ENCODE measurements around the gene KCNIP4. TPM values are rescaled to one million over a fixed set of nuclear protein-coding genes. Genes with fewer than 3 reads are reported as not detected.

The KCNIP4 gene
- total RNA-seq, 4 donors from 2014 or later: 0.19 TPM; not detected in 3

- no peaks in the 10 kb centered on the region for H3K36me3 ChIP-seq
- intact Hi-C loops (cut with DNase I): no loop called here
- H3K27ac ChIP-seq: no peak overlapping the region
- H3K4me3 ChIP-seq: no peak overlapping the region
- H3K4me1 ChIP-seq: no peaks in the 10 kb centered on the region
- no peak for DNase-seq
- no peaks in the 10 kb centered on the region for H3K9me3 ChIP-seq
- TF ChIP-seq, protein P1, sequence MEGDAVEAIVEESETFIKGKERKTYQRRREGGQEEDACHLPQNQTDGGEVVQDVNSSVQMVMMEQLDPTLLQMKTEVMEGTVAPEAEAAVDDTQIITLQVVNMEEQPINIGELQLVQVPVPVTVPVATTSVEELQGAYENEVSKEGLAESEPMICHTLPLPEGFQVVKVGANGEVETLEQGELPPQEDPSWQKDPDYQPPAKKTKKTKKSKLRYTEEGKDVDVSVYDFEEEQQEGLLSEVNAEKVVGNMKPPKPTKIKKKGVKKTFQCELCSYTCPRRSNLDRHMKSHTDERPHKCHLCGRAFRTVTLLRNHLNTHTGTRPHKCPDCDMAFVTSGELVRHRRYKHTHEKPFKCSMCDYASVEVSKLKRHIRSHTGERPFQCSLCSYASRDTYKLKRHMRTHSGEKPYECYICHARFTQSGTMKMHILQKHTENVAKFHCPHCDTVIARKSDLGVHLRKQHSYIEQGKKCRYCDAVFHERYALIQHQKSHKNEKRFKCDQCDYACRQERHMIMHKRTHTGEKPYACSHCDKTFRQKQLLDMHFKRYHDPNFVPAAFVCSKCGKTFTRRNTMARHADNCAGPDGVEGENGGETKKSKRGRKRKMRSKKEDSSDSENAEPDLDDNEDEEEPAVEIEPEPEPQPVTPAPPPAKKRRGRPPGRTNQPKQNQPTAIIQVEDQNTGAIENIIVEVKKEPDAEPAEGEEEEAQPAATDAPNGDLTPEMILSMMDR (IDR thresholded peaks at IDR 0.05): no peak
- TF ChIP-seq POLR2A (IDR thresholded peaks at IDR 0.05): no peak
- 74 to 78% methylated on average over 1 of the region's 1 CpG for WGBS, 2 donors
- H3K27me3 ChIP-seq: no peaks in the 10 kb centered on the region
Observed at GRCh38 chr4:21013501-21013900, 935.1 kb downstream of the KCNIP4 start.

- no peak overlapping the region for H3K27ac ChIP-seq
- intact Hi-C loops (cut with DNase I): no loop called here
- DNase-seq: no peak
- H3K4me3 ChIP-seq: no peak overlapping the region
- 22 to 45% methylated on average over 3 of the region's 3 CpGs for WGBS, 2 donors
- no peaks in the 10 kb centered on the region for H3K36me3 ChIP-seq
- no peaks in the 10 kb centered on the region for H3K27me3 ChIP-seq
- TF ChIP-seq, protein P1 (IDR thresholded peaks at IDR 0.05): no peak
- no peak for TF ChIP-seq POLR2A (IDR thresholded peaks at IDR 0.05)
- no peaks in the 10 kb centered on the region for H3K9me3 ChIP-seq
- H3K4me1 ChIP-seq: no peaks in the 10 kb centered on the region
Observed at GRCh38 chr4:21012851-21013331, 935.7 kb downstream of the KCNIP4 start.

- intact Hi-C loops (cut with DNase I): no loop called here
- no peak overlapping the region for H3K27ac ChIP-seq
Observed at GRCh38 chr4:21011106-21011505, 937.5 kb downstream of the KCNIP4 start.

DNA sequence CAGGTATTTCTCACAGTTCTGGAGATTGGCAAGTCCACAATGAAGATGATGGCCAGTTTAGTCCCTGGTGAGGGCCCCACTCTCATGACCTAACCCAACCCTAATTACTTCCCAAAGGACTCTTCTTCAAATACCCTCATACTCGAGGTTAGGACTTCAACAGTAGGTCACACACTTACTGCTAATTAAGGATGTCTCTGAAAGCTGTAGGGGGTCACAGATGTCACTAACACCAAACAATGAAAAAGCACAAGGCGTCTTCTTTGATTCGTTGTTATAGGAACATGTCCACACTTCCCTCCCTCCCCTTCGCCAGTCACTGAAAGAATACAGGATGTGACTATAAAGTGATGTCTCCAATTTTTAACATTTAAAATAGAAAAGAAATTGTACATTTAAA is 938.6 kb downstream of the KCNIP4 start:
- Histone ChIP-seq H3K4me1 (no peaks in the 10 kb centered on the region), H3K36me3 (no peaks in the 10 kb centered on the region), H3K4me3 (no peak overlapping the region), H3K27me3 (no peaks in the 10 kb centered on the region), H3K9me3 (no peaks in the 10 kb centered on the region), H3K27ac (no peak overlapping the region)
- no peak for DNase-seq
- WGBS, 2 donors: 58 to 63% methylated on average over 4 of the region's 4 CpGs
- TF ChIP-seq, protein P1 (IDR thresholded peaks at IDR 0.05): no peak
- TF ChIP-seq POLR2A (IDR thresholded peaks at IDR 0.05): no peak
- intact Hi-C loops (cut with DNase I): no loop called here

More at GRCh38 chr4:21011106-21011505, 937.5 kb downstream of the KCNIP4 start:
- Histone ChIP-seq H3K9me3 (no peaks in the 10 kb centered on the region), H3K4me3 (no peak overlapping the region), H3K27me3 (no peaks in the 10 kb centered on the region), H3K36me3 (no peaks in the 10 kb centered on the region), H3K4me1 (no peaks in the 10 kb centered on the region)
- TF ChIP-seq, protein P1 (IDR thresholded peaks at IDR 0.05): no peak
- TF ChIP-seq POLR2A (IDR thresholded peaks at IDR 0.05): no peak
- no peak for DNase-seq
- 69 to 90% methylated on average over 3 of the region's 3 CpGs for WGBS, 2 donors

- Histone ChIP-seq H3K27ac (no peak overlapping the region), H3K4me3 (no peak overlapping the region), H3K27me3 (no peaks in the 10 kb centered on the region), H3K36me3 (no peaks in the 10 kb centered on the region), H3K4me1 (no peaks in the 10 kb centered on the region), H3K9me3 (no peaks in the 10 kb centered on the region)
- no peak for DNase-seq
- no peak for TF ChIP-seq POLR2A (IDR thresholded peaks at IDR 0.05)
- TF ChIP-seq, protein P1 (IDR thresholded peaks at IDR 0.05): no peak
- intact Hi-C loops (cut with DNase I): no loop called here
- WGBS, 2 donors: 76 to 86% methylated on average over 4 of the region's 4 CpGs
Observed at GRCh38 chr4:21005647-21006046, 942.9 kb downstream of the KCNIP4 start.
